ENCODE measurements around the gene SRSF10. TPM values are rescaled to one million over a fixed set of nuclear protein-coding genes. Genes with fewer than 3 reads are reported as not detected.

Gene SRSF10
- total RNA-seq (2022; extraction: Qiagen RNA extraction; ENCODE audit: low read depth), result 67.6 to 94.9 TPM (median 85.0 TPM) in 5 replicates

GRCh38 chr1:23979881-23980727, at the start of gene SRSF10:
TSS of gene SRSF10 (minus strand) at chr1:23980327. CDS start at chr1:23980255, 72 bp downstream.

GRCh38 chr1:23959461-23960290, 20.5 kb downstream of the SRSF10 start, which contains the start of gene PNRC2:
TSS of gene PNRC2 (plus strand) at chr1:23959828. CDS start at chr1:23961458, 1,630 bp downstream.

Other genes starting within 250 kb of the SRSF10 start
- gene ELOA, start 236.9 kb downstream of the SRSF10 start, total RNA-seq (2022; extraction: Qiagen RNA extraction; ENCODE audit: low read depth), result 28.1 to 32.6 TPM (median 30.8 TPM) in 5 replicates
- 33.5 to 46.7 TPM (median 38.2 TPM) in 5 replicates for gene PITHD1, start 201.9 kb downstream of the SRSF10 start, total RNA-seq (2022; extraction: Qiagen RNA extraction; ENCODE audit: low read depth)
- 55.6 to 63.0 TPM (median 59.1 TPM) in 5 replicates for gene LYPLA2, start 189.2 kb downstream of the SRSF10 start, total RNA-seq (2022; extraction: Qiagen RNA extraction; ENCODE audit: low read depth)
- gene GALE, start 179.6 kb downstream of the SRSF10 start, total RNA-seq (2022; extraction: Qiagen RNA extraction; ENCODE audit: low read depth), result 71.3 to 84.8 TPM (median 72.6 TPM) in 5 replicates
- 11.9 to 14.6 TPM (median 12.8 TPM) in 5 replicates for gene HMGCL, start 154.9 kb downstream of the SRSF10 start, total RNA-seq (2022; extraction: Qiagen RNA extraction; ENCODE audit: low read depth)
- 8.7 to 10.4 TPM (median 9.8 TPM) in 5 replicates for gene FUCA1, start 112.0 kb downstream of the SRSF10 start, total RNA-seq (2022; extraction: Qiagen RNA extraction; ENCODE audit: low read depth)
- gene CNR2, start 67.0 kb downstream of the SRSF10 start, total RNA-seq (2022; extraction: Qiagen RNA extraction; ENCODE audit: low read depth), result not detected in 5 replicates
- 28.8 to 40.7 TPM (median 31.5 TPM) in 5 replicates for gene PNRC2, start 20.5 kb downstream of the SRSF10 start, total RNA-seq (2022; extraction: Qiagen RNA extraction; ENCODE audit: low read depth)
- gene MYOM3, start 131.8 kb upstream of the SRSF10 start, total RNA-seq (2022; extraction: Qiagen RNA extraction; ENCODE audit: low read depth), result 5.8 to 7.2 TPM (median 6.4 TPM) in 5 replicates
- gene IL22RA1, start 162.8 kb upstream of the SRSF10 start, total RNA-seq (2022; extraction: Qiagen RNA extraction; ENCODE audit: low read depth), result 3.3 to 4.9 TPM (median 4.4 TPM) in 5 replicates
- 1.0 to 1.5 TPM (median 1.4 TPM) in 5 replicates for gene IFNLR1, start 207.0 kb upstream of the SRSF10 start, total RNA-seq (2022; extraction: Qiagen RNA extraction; ENCODE audit: low read depth)